Measurements from ENCODE around the gene DNAJC30.
"Not testable (repeated sequence)": the region's sequence is repeated elsewhere in the genome, so short reads cannot be mapped to it uniquely, and the experiment has no call there.

Gene DNAJC30

DNA sequence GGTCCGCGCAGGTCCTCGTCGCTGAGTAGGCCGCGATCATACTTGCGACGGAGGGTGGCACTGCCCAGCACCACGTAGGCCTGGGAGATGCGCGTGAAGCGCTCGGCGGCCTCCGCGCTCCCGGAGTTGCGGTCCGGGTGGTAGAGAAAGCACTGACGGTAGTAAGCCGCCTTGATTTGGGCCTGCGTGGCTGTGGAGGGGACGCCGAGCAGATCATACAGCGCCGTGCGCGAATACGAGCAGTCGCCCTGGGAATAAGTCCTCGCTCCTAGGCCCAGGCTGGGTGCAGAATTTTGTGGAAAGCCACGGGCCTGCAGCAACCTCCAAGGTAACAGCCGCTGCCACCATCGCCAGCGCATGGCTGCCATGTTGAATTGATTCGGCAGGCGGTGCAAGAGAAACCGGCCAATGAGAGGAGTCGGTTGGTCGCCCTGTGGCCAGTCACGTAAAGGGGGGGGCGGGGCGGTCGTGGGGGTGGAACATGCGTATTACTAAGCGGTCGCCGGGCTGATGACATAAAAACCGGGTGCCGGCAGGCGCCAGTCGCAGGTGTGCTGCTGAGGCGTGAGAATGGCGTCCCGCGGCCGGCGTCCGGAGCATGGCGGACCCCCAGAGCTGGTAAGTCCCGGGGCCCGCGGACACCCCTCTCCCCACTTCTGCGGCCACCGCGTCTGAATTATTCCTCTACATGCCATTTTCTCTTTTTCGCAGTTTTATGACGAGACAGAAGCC is at the start of gene DNAJC30, which contains the start of gene BUD23:
DNAJC30 (minus strand) TSS at position 398 of the 732 bp plus-strand sequence; CDS start at position 368, 30 bp downstream.
BUD23 (plus strand) TSS at position 542 of the 732 bp plus-strand sequence; CDS start at position 571, 29 bp downstream.
- peak; percentile 83 for DNase-seq (ENCODE audit: low read depth)

- no peak for DNase-seq (ENCODE audit: low read depth)
These were observed 49.1 kb upstream of the DNAJC30 start for GRCh38 chr7:73732397-73732796.

GRCh38 chr7:73730485-73730884 is 47.2 kb upstream of the DNAJC30 start:
- no peak for DNase-seq (ENCODE audit: low read depth)

GRCh38 chr7:73728551-73728950 is 45.3 kb upstream of the DNAJC30 start:
- no peak for DNase-seq (ENCODE audit: low read depth)

GRCh38 chr7:73727952-73728351 is 44.7 kb upstream of the DNAJC30 start:
- no peak for DNase-seq (ENCODE audit: low read depth)

GRCh38 chr7:73726083-73726466 is 42.8 kb upstream of the DNAJC30 start:
- no peak for DNase-seq (ENCODE audit: low read depth)

DNA sequence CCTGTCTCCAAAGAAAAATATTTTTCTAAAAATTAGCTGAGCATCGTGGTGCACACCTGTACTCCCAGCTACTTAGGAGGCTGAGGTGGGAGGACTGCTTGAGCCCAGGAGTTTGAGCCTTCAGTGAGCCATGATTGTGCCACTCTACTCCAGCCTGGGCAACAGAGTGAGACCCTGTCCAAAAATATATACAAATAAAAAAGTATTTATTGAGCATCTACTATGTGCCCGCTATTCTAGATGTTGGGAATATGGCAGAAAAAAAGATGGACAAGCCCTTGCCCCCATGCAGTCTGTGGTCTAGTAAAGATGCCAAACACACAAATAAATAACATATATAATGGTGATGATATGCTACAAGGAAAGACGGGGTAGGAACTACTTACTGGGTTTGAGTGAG is 40.6 kb upstream of the DNAJC30 start:
- no peak for DNase-seq (ENCODE audit: low read depth)

- DNase-seq (ENCODE audit: low read depth) = no peak
These were observed 39.5 kb upstream of the DNAJC30 start for GRCh38 chr7:73722785-73723184.

DNA sequence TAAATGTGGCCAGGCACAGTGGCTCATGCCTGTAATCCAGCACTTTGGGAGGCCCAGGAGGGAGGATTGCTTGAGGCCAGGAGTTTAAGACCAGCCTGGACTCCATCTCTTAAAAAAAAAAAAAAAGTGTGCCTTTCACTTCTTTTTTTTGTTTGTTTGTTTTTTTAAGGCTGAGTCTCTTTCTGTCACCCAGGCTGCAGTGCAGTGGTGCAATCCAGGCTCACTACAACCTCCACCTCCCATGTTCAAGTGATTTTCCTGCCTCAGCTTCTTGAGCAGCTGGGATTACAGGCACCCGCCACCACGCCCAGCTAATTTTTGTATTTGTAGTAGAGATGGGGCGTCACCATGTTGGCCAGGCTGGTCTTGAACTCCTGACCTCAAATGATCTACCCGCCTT is 38.9 kb upstream of the DNAJC30 start:
- DNase-seq (ENCODE audit: low read depth) = not testable (repeated sequence)

DNA sequence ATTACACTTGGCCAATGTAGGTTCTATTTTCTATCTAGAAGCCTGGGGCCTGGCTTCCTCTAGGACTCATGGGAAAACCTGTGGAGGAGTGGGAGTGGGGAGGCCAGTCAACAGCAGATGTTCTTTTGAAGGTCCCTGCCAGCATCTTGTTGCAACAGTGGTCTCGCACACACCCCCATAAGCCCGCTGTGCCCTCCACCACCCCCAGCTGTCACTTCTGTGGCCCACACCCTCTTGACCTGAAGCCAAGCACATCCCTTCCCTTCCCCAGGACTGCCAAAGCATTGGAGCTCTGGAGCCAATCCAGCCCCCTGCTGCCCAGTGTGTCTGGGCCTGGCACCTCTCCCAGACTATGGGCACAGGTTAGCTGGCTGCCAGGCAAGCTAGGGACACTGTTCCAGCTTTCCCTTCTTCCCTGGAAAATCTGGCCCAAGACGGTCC is 38.1 kb upstream of the DNAJC30 start:
- DNase-seq (ENCODE audit: low read depth) = no peak

DNA sequence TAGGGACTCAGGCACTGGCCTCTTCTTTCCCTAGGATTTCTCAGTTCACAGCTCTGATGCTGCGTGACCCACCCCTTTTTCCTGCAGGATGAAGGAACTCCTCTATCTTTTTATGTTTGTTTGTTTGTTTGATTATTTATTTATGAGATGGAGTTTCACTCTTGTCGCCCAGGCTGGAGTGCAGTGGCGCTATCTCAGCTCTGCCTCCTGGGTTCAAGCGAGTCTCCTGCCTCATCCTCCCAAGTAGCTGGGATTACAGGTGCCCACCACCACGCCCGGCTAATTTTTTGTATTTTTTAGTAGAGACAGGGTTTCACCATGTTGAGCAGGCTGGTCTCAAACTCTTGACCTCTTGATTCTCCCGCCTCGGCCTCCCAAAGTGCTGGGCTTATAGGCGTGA is 37.2 kb upstream of the DNAJC30 start:
- DNase-seq (ENCODE audit: low read depth) = not testable (repeated sequence)

DNA sequence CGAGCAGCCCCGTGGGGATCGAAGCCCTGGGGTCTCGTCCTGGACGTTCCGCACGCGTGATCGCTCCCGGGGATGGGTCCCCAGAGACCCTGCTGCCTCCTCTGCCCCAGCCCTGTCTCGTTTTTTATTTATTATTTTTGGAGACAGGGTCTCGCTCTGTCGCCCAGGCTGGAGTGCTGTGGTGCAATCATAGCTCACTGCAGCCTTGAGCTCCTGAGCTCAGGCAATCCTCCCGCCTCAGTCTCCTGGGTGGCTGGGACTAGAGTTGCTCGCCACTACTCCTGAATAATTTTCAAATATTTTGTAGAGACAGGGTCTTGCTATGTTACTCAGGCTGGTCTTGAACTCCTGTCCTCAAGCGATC is 36.5 kb upstream of the DNAJC30 start:
- DNase-seq (ENCODE audit: low read depth) = no peak

GRCh38 chr7:73718905-73719805 is 35.9 kb upstream of the DNAJC30 start, which contains the start of gene STX1A:
Gene STX1A (minus strand): TSS chr7:73719669. CDS start chr7:73719631, 38 bp downstream.
- no peak for DNase-seq (ENCODE audit: low read depth)

GRCh38 chr7:73718438-73718881 is 35.2 kb upstream of the DNAJC30 start:
- no peak for DNase-seq (ENCODE audit: low read depth)

- peak; percentile 91 for DNase-seq (ENCODE audit: low read depth)
These were observed 34.7 kb upstream of the DNAJC30 start for GRCh38 chr7:73717991-73718405.

- no peak for DNase-seq (ENCODE audit: low read depth)
These were observed 34.0 kb upstream of the DNAJC30 start for GRCh38 chr7:73717025-73717807.

- DNase-seq (ENCODE audit: low read depth) = no peak
These were observed 33.2 kb upstream of the DNAJC30 start for GRCh38 chr7:73716318-73716890.

- peak; percentile 97 for DNase-seq (ENCODE audit: low read depth)
These were observed 32.5 kb upstream of the DNAJC30 start for GRCh38 chr7:73715648-73716317.

GRCh38 chr7:73713319-73713718 is 30.1 kb upstream of the DNAJC30 start:
- DNase-seq (ENCODE audit: low read depth) = not testable (repeated sequence)

DNA sequence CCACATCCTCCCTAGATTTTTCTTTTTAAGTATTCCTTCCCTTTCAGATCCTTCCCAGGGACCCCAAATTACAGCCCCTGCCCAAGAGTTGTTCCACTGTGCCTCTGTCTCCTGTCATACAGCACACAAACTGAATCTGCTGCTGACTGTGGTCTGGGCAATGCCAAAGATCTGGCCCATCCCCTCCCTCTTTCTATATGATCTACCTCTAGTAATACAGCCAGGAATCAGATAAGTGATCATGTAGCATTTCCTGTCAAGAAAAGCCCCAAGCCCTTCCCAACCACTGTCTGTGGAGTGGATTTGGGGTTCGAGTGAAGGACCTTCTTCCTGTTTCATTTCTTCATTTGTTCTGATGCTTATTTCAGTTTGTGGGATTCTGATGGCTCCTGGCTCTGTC is 29.5 kb upstream of the DNAJC30 start:
- no peak for DNase-seq (ENCODE audit: low read depth)

GRCh38 chr7:73708961-73709549 is 25.8 kb upstream of the DNAJC30 start:
- no peak for DNase-seq (ENCODE audit: low read depth)

Data from HS-5 (cell line).